ENCODE data around the gene SLC11A2.
"Not testable (repeated sequence)": the region's sequence is repeated elsewhere in the genome, so short reads cannot be mapped to it uniquely, and the experiment has no call there.

SLC11A2 gene

DNA sequence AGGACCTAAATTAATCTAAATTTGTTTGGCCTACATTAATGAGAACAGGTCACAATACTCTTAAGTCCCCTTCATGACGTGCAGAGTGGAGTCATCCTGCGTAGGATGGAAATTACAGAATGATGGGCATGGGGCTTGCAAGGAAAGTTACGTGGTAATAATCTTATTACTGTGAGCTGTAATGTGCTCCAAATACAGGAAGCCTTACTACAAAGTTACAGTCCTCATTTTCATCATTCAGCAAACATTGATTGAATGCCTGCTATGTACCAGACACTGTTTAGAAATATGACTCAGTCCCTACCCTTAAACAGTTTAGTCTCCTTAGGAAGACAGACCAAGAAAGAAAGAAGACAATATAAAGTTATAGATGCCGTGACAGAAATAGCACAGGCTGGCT lies 64.5 kb downstream of the SLC11A2 start:
- no peak for DNase-seq (ENCODE audit: extremely low read depth, low read depth)
- TF ChIP-seq, protein P1, sequence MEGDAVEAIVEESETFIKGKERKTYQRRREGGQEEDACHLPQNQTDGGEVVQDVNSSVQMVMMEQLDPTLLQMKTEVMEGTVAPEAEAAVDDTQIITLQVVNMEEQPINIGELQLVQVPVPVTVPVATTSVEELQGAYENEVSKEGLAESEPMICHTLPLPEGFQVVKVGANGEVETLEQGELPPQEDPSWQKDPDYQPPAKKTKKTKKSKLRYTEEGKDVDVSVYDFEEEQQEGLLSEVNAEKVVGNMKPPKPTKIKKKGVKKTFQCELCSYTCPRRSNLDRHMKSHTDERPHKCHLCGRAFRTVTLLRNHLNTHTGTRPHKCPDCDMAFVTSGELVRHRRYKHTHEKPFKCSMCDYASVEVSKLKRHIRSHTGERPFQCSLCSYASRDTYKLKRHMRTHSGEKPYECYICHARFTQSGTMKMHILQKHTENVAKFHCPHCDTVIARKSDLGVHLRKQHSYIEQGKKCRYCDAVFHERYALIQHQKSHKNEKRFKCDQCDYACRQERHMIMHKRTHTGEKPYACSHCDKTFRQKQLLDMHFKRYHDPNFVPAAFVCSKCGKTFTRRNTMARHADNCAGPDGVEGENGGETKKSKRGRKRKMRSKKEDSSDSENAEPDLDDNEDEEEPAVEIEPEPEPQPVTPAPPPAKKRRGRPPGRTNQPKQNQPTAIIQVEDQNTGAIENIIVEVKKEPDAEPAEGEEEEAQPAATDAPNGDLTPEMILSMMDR (IDR thresholded peaks at IDR 0.05; ENCODE audit: low read depth, low read length) = no peak

DNA sequence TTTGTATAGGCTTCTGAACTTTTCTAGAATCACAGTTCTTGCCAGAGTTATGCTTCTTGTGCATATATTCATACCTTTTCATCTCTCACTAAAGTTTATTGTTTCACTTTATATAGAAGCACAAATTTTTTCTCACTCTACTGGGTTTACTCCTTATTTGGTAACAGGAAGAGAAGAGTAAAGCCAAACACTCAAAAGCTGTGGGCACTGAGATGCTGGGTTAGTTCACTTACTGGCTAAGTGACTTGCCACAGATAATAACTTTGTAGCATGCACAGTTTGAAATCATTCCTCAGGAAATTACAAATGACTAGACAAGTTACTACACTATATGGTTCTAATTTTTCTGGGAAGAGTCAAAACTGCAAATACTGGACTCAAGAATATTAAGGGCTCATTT lies 66.1 kb downstream of the SLC11A2 start:
- DNase-seq (ENCODE audit: extremely low read depth, low read depth) = no peak
- TF ChIP-seq, protein P1 (IDR thresholded peaks at IDR 0.05; ENCODE audit: low read depth, low read length) = no peak

DNA sequence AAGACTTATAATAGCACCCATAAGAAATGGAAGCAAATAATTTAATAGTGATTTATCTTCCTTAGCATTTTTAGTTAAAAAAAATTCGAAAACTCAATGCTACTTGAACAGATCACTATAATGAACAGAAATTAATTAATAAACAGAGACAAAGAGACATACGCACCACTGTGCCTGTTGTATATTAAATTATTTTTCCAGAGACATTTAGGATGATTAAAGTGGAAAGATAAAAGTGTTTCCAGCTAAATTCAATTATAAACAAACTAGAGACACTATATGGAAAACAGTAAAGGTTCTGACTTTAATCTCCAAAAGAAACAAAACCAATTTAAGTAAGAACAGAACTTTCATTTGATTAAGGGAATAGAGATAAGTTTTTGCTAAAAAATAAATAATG lies 70.5 kb downstream of the SLC11A2 start:
- TF ChIP-seq, protein P1 (IDR thresholded peaks at IDR 0.05; ENCODE audit: low read depth, low read length) = no peak
- DNase-seq (ENCODE audit: extremely low read depth, low read depth) = no peak

DNA sequence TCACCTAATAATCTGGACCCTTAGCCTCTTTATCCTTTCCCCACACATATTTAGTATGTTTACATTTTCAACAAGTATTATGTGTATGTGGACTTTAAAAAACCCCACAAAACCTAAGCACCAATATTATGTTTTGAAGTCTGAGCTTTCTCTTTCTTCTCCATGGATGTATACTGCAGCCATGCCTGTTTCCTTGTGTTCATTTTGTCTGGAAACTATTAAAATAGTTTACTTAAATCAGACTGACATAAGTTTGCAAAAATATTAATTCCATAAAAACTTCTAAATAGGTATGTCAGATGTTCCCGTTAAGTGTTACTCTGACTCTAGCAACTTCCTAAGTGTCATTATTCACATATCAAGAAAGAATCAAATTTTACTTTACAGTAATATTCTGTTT lies 70.9 kb downstream of the SLC11A2 start:
- TF ChIP-seq, protein P1 (IDR thresholded peaks at IDR 0.05; ENCODE audit: low read depth, low read length) = no peak
- DNase-seq (ENCODE audit: extremely low read depth, low read depth) = no peak

DNA sequence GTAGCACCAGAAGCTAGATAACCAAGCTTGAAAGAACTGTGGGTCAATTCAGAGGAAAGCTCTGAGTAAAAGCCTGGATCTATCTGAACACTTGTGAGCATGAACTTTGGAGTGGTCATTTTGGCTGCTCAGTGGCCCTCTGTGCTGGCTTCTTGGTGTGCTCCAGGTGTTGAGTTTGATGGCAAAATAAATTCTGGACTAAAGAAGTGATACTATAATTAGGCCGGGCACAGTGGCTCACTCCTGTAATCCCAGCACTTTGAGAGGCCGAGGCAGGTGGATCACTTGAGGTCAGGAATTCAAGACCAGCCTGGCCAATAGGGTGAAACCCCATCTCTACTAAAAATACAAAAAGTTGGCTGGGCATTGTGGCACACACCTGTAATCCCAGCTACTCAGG lies 71.4 kb downstream of the SLC11A2 start:
- DNase-seq (ENCODE audit: extremely low read depth, low read depth) = not testable (repeated sequence)

DNA sequence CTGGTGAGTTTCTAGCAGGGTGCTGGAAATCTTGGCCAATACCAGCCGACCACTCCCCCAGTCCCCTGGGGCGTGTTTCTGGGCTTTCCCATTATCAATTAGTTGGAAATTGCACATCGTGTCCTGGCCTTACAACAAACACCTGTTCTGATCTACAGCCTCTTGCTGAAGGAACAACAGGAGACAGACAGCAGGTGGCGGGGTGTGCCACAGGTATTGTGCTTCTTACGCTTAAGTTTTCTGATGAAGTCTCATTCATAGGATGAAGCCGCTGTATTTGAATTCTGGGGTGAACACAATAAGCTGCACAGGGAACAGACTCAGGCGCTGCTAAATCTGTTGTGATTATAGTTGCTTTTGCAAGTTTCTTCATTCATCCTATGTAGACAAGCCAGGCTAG lies 73.1 kb downstream of the SLC11A2 start:
- no peak for DNase-seq (ENCODE audit: extremely low read depth, low read depth)
- TF ChIP-seq, protein P1 (IDR thresholded peaks at IDR 0.05; ENCODE audit: low read depth, low read length) = no peak

DNA sequence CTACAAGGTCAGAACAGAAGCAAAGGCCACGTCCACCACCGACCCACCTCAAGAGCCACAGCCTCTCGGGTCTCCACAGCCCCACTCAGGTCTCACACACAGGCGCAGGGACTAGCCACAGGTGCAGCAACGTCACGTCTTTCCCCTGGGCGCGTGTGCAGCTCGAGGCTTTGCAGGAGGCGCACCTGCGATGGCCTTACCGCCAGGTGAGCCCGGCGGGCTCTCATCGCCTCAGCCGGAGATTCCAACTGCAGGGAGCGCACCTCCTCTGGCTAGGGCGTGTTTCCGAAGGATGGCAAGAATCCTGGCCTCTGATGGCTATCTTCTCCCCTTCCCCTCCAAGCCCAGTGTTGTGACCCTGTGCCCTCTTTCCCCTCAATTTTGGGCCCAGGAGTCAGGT lies 73.7 kb downstream of the SLC11A2 start, which contains the start of gene HIGD1C:
Gene HIGD1C (plus strand): TSS at position 35 of the 400 bp plus-strand sequence. CDS start 1,455 bp downstream, outside the sequence.
- TF ChIP-seq, protein P1 (IDR thresholded peaks at IDR 0.05; ENCODE audit: low read depth, low read length) = no peak
- no peak for DNase-seq (ENCODE audit: extremely low read depth, low read depth)

DNA sequence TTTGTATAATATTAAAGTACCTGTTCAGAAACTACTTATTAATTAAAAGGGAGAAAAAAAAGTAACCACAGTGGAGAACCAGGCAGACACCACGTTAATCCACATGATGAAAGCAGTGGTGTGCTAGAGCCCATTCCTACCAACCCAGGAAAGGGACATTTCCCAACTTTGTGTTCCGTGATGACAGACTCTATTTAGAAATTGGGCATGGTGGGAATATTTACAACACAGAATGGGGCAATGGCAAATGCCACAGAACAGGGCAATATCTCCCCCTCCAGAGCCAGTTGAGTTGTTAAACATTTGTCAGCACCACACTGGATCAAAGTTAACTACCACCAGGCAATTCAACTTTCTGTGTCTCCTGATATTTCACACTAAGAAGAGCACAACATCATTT lies 75.1 kb downstream of the SLC11A2 start:
- TF ChIP-seq, protein P1 (IDR thresholded peaks at IDR 0.05; ENCODE audit: low read depth, low read length) = no peak
- DNase-seq (ENCODE audit: extremely low read depth, low read depth) = no peak
